Mammary epithelial cell (primary cell): ENCODE measurements around the gene YDJC.

Experiments used
- CTCF ChIP-seq, 2 donors: IDR thresholded peaks in 1 of 2; conservative IDR thresholded peaks in 1 of 2; 2 replicates each; pipeline ENCODE4 v1.5.1; 2011 to 2012; ENCODE audit warnings: inconsistent platforms in 2 of 2, low read length in 2 of 2, mild to moderate bottlenecking in 2 of 2, control low read depth in 1 of 2, low read depth in 1 of 2; ENCODE audit not compliant: insufficient read depth in 1 of 2; ENCODE audit errors: extremely low read depth in 1 of 2
- EZH2 ChIP-seq: IDR thresholded peaks from 2 replicates; pipeline ENCODE4 v1.6.1; 2012; ENCODE audit warnings: low read length, inconsistent platforms, borderline replicate concordance

- no peak for TF ChIP-seq CTCF (conservative IDR thresholded peaks at IDR 0.05 in 1 of 2, IDR thresholded peaks at IDR 0.05 in 1 of 2; ENCODE audit: extremely low read depth in 1 of 2, insufficient read depth in 1 of 2, low read depth in 1 of 2, low read length in 2 of 2)
- no peak for TF ChIP-seq EZH2
These were observed 16.1 kb downstream of the YDJC start for GRCh38 chr22:21613553-21614233.
